Mucosa of stomach (tissue), 1 donor: Measurements from ENCODE around the gene HYOU1.
"Not testable (repeated sequence)": the region's sequence is repeated elsewhere in the genome, so short reads cannot be mapped to it uniquely, and the experiment has no call there.

Source experiments
- H3K27me3 ChIP-seq: one replicate; pipeline ENCODE4 v1.7.0; 2013; ENCODE audit warnings: mild to moderate bottlenecking, low read length; ENCODE audit not compliant: control insufficient read depth, insufficient read depth
- H3K36me3 ChIP-seq: one replicate; pipeline ENCODE4 v1.7.0; 2013; ENCODE audit warnings: low read length; ENCODE audit not compliant: control insufficient read depth, insufficient read depth
- H3K4me1 ChIP-seq: one replicate; pipeline ENCODE4 v1.7.0; 2013; ENCODE audit warnings: mild to moderate bottlenecking, low read length; ENCODE audit not compliant: control insufficient read depth, insufficient read depth
- H3K4me3 ChIP-seq: one replicate; pipeline ENCODE4 v1.7.0; 2013; ENCODE audit warnings: low read length
- H3K9ac ChIP-seq: one replicate; pipeline ENCODE4 v1.7.0; 2013; ENCODE audit warnings: mild to moderate bottlenecking, low read length, moderate library complexity
- H3K9me3 ChIP-seq: one replicate; pipeline ENCODE4 v1.7.0; 2013; ENCODE audit warnings: mild to moderate bottlenecking, low read length, moderate library complexity; ENCODE audit not compliant: control insufficient read depth
- donor health status: Pancreatic carcinoma.

HYOU1 gene

DNA sequence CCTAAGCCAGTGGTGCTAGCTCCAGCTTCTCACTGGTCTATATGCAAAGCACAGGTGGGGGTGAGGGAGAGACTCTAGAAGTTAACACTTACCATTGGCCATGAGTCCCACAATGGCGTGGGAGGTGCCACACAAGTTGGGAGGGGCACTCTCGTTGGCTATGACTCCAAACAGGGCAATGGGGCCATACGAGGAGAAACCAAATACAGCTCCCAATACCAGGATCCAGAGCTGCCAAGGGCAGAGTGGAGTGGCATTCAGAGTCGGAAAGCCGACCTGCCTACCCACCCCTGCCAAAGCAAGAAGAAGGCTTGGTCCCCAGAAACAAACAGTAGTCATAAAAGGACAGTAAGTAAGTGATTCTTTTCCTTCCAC lies 31.9 kb downstream of the HYOU1 start:
- H3K27me3 ChIP-seq: no peaks in the 10 kb centered on the region
- H3K36me3 ChIP-seq: no peaks in the 10 kb centered on the region
- no peak overlapping the region for H3K9ac ChIP-seq
- no peaks in the 10 kb centered on the region for H3K9me3 ChIP-seq
- no peak overlapping the region for H3K4me3 ChIP-seq
- H3K4me1 ChIP-seq: peaks cover 62% of the 10 kb centered on the region

DNA sequence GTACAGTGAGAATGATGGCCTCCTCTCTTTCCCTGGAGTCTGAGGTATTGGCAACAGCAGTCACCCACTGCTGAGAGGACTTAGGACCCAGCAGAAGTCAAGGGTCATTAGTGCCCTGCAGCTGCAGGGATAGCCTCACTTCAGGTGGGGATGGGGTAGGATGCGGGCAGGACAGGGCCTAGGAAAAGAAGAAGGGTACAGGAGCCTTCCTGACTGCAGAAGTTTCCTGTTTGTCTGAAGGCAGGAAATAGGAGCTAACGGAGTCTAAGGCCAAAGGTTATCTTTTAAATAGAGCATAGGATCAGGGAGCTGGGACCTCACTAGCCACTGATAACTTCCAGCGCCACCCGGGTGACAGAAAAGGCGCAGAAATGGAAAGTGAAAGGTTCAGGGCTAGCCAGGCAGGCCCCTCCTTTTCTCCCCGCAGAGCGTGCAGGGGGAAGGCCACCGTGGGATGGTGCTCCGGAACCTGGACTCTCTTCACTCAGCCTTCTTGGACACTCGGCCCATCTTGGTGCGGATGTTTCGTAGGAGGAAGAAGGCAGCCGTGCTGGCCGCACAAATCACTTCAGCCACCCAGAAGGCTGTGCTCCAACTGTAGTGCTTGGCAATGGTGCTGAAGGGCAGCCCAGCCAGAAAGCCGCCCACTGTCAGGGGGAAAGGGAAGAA lies 32.4 kb downstream of the HYOU1 start:
- Histone ChIP-seq H3K9ac (no peak overlapping the region), H3K4me1 (peaks cover 62% of the 10 kb centered on the region), H3K27me3 (no peaks in the 10 kb centered on the region), H3K36me3 (no peaks in the 10 kb centered on the region), H3K4me3 (no peak overlapping the region), H3K9me3 (no peaks in the 10 kb centered on the region)

DNA sequence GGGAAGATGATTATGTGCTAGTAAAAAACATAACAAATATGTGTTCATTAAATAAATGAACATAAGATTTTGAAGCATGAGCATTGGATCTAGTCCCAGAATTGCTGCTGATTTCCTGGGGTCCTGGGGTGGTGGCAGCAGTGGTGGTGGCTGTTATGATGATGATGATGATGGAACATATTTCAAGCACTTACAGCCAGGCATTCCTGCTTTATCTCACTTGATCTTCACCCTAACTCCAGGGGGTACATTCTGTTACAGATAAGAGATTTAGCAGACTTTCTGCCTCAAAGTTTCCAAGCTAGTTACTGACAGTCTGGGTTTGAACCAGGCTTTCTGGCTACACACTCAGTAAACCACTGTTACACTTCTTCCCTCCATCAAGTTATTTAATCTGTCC lies 33.3 kb downstream of the HYOU1 start:
- H3K27me3 ChIP-seq: no peaks in the 10 kb centered on the region
- no peak overlapping the region for H3K9ac ChIP-seq
- no peaks in the 10 kb centered on the region for H3K9me3 ChIP-seq
- peaks cover 54% of the 10 kb centered on the region for H3K4me1 ChIP-seq
- no peak overlapping the region for H3K4me3 ChIP-seq
- no peaks in the 10 kb centered on the region for H3K36me3 ChIP-seq

DNA sequence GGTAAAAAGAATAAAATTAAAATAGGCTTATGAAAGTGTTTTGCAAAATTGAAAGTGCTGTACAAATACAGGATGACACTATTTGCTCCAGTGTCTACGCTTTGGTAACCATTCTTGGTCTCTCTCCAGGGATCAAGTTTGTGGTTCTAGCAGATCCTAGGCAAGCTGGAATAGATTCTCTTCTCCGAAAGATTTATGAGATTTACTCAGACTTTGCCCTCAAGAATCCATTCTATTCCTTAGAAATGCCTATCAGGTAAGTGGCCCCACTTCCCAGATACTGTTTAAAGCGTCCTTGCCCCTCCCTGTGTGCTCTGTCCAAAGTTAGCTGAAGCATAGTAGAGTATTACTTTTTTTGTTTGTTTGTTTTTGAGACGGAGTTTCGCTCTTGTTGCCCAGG lies 35.4 kb downstream of the HYOU1 start:
- H3K9ac ChIP-seq: no peak overlapping the region
- H3K36me3 ChIP-seq: no peaks in the 10 kb centered on the region
- H3K4me3 ChIP-seq: no peak overlapping the region
- H3K27me3 ChIP-seq: no peaks in the 10 kb centered on the region
- peaks cover 42% of the 10 kb centered on the region for H3K4me1 ChIP-seq
- H3K9me3 ChIP-seq: no peaks in the 10 kb centered on the region

DNA sequence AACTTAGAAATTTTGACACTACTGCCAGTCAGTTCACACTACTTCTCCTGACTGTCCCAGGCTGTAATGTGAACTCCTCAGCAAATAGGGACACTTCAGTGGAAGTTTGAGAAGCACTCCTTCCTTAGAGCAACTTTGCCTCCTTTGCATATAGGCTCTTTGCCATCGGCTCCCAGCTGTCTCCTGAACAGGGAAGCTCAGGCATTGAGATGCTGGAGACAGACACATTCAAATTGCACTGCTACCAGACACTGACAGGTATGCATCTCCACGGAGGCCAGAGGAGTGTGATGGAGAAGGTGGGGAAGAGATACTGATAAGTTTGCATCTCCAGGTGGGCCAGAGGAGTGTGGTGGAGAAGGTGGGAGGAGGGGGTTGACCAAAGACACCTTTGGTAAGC lies 37.0 kb downstream of the HYOU1 start:
- Histone ChIP-seq H3K27me3 (no peaks in the 10 kb centered on the region), H3K9ac (no peak overlapping the region), H3K4me1 (peaks cover 43% of the 10 kb centered on the region), H3K4me3 (peak overlapping the region; percentile 92), H3K9me3 (no peaks in the 10 kb centered on the region), H3K36me3 (peaks cover 8% of the 10 kb centered on the region)

DNA sequence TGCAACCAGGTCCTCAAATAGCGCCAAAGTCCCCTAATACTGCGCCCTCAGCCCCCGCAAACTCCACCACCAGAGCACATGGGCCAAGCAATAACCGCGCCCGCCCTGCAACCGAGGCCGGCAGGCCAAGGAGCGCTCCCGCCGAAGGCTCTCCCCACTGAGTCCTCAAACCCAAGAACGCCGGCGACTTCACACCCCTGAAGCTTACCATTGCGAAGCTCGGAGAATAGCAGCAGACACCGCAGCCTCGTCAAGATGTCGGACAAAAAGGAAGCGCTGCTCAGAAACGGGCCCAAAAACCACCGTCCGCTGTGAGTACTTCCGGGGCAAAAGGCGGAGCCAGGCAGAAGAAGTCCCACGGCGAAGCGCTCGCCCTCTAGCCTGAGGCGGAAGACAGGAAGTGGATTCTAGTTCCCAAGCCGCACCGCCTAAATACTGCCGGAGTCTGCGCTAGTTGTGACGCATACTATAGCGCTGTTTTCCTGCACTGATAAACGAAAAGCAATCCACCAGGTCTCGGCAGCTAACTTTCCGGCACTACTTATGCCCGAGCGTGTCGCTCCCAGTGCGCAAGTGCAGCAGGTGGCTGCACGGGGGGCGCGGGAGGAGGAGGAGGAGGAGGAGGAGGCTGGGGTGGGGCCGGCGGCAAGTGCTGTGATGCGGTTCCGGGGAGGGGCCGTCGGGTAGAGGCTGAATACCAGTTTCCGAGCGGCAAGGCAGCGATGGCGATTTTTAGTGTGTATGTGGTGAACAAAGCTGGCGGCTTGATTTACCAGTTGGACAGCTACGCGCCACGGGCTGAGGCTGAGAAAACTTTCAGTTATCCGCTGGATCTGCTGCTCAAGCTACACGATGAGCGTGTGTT lies 38.7 kb downstream of the HYOU1 start, which contains the start of the genes RPS25 and TRAPPC4:
Gene RPS25, minus strand, starts transcription at position 270 of the 865 bp plus-strand sequence. Its CDS starts 59 bp downstream, at position 211.
Gene TRAPPC4, plus strand, starts transcription at position 693 of the 865 bp plus-strand sequence. Its CDS starts 30 bp downstream, at position 723.
- H3K36me3 ChIP-seq: peaks cover 14% of the 10 kb centered on the region
- H3K9ac ChIP-seq: peak within 1 kb of the TSS; percentile 97
- no peaks in the 10 kb centered on the region for H3K27me3 ChIP-seq
- no peaks in the 10 kb centered on the region for H3K9me3 ChIP-seq
- peak within 1 kb of the TSS; percentile 92 for H3K4me3 ChIP-seq
- H3K4me1 ChIP-seq: peaks cover 35% of the 10 kb centered on the region

DNA sequence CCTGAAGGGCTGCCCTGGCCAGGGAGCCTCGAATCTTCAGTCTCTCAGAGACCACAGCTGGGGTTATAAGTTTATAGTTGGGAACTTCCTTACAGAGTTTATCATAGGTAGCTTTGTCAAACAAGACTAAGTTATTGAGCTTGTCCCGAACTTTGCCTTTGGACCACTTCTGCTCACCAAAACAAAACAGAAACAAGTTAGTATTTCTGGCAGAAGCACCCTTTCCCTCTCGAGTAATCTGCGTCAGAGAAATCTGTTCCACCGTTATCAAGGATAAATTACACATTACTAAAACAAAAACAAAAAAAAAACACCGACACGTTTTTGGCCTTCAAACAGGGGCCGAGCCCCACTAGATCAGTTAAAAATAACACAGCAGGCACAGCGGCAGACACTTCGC lies 39.6 kb downstream of the HYOU1 start:
- Histone ChIP-seq H3K36me3 (peaks cover 14% of the 10 kb centered on the region), H3K9ac (peak overlapping the region; percentile 97), H3K4me1 (peaks cover 35% of the 10 kb centered on the region), H3K4me3 (peak overlapping the region; percentile 92)
- not testable (repeated sequence) for H3K27me3 ChIP-seq, H3K9me3 ChIP-seq

DNA sequence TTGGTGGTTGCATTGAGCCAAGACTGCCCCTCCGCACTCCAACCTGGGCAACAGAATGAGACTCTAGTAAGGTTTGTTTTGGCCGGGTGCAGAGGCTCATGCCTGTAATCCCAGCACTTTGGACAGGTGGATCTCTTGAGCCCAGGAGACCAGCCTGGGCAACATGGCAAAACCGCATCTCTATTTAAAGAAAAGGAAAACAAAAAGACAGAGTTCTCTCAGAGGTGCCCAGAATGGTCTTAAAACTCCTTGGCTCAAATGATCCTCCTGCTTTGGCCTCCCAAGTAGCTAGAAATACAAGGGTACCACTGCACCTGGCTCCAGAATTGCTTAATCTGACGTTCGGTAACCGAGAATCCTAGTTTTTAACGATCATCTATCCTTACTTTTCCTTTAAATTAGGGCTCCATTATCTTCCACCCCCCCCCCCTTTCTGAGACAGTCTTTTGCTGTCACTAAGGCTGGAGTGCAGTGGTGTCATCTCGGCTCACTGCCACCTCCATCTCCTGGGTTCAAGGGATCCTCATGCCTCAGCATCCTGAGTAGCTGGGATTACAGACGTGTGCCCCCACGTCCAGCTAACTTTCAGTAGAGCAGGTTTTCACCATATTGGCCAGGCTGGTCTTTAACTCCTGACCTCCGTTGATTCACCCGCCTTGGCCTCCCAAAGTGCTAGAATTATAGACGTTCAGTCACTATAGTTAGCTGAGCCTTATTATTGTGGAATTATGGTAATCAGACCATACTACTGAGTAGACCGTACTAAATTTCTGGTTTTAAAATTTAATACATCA lies 40.6 kb downstream of the HYOU1 start:
- Histone ChIP-seq H3K9me3 (no peaks in the 10 kb centered on the region), H3K4me3 (no peak overlapping the region), H3K9ac (peak overlapping the region; percentile 52), H3K36me3 (peaks cover 14% of the 10 kb centered on the region), H3K27me3 (no peaks in the 10 kb centered on the region), H3K4me1 (peaks cover 31% of the 10 kb centered on the region)

DNA sequence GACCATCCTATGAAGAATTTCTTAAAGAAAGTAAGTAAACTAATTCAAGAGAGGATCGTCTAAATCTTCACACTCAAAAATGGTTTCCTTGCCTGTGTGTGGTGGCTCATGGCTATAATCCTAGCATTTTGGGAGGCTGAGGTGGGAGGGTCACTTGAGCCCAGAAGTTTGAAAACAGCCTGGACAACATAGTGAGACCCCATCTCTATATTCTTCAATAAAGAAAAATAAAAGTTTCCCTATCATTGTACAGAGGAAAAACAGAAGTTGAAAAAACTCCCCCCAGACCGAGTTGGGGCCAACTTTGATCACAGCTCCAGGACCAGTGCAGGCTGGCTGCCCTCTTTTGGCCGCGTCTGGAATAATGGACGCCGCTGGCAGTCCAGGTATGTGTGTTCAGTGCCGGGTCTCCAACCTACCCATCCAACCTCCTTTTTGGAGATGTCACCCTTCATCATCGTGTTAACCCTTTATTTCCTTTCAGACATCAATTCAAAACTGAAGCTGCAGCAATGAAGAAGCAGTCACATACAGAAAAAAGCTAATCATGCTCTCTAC lies 41.9 kb downstream of the HYOU1 start:
- no peak overlapping the region for H3K9ac ChIP-seq
- no peaks in the 10 kb centered on the region for H3K27me3 ChIP-seq
- H3K9me3 ChIP-seq: no peaks in the 10 kb centered on the region
- H3K4me3 ChIP-seq: no peak overlapping the region
- H3K4me1 ChIP-seq: peaks cover 18% of the 10 kb centered on the region
- peaks cover 14% of the 10 kb centered on the region for H3K36me3 ChIP-seq

DNA sequence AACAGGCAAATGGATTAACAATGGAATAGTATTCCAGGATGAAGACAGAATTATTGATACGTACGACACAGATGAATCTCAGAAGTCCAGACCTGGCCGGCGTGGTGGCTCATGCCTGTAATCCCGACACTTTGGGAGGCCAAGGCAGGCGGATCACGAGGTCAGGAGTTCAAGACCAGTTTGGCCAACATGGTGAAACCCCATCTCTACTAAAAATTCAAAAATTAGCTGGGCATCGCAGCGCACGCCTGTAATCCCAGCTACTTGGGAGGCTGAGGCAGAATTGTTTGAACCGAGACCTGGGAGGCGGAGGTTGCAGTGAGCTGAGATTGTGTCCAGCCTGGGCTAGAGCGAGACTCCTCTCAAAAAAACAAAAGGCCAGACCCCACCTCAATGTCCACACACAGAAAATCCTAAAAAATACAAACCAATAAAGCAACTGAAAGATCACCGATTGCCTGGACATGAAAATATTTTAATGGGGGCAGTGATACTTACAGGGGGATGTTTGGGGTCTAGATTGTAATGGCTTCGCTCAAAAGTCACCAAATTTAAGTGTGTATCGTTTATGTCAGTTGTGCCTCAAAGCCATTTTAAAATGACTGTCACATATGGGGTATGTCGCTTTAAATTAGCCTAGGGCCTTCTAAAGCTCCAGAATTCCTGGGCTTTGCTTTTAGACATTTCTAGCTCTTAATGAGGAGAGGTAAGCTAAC lies 42.6 kb downstream of the HYOU1 start:
- peaks cover 14% of the 10 kb centered on the region for H3K36me3 ChIP-seq
- H3K9ac ChIP-seq: no peak overlapping the region
- no peaks in the 10 kb centered on the region for H3K9me3 ChIP-seq
- H3K27me3 ChIP-seq: no peaks in the 10 kb centered on the region
- no peak overlapping the region for H3K4me3 ChIP-seq
- peaks cover 12% of the 10 kb centered on the region for H3K4me1 ChIP-seq

DNA sequence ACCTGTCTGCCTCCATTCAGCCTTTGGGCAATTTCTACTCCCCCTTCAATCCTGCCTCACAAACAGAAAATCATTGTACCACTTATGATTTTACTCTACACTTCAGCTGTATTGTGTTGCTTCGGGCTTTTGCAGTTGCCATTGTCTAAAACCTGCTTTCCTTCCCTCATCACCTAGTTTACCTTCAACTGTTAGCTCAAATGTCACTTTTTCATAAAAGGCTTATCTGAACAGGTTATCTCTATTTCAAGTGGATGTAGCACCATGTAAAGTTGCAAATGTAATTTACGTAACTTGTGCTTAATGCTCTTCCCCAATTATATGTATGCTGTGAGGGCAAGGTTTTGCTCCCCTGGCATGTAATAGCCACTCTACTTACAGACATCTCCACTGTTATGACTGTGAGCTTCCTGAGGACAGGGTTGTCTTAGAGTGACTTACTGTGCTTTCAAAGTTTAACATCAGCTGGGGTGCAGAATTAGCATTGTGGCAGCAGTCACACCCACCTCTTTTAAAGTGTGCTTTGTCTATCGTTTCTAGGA lies 44.3 kb downstream of the HYOU1 start:
- Histone ChIP-seq H3K27me3 (no peaks in the 10 kb centered on the region), H3K36me3 (peaks cover 16% of the 10 kb centered on the region), H3K4me1 (peaks cover 12% of the 10 kb centered on the region), H3K9me3 (no peaks in the 10 kb centered on the region), H3K9ac (no peak overlapping the region), H3K4me3 (no peak overlapping the region)
